HS-5 (cell line): Measurements from ENCODE around the gene PF4V1.

Experiments
- DNase-seq: peaks from one replicate; pipeline ENCODE4 v3.0.0-alpha.2; 2012; ENCODE audit warnings: low read depth

PF4V1 gene, protein sequence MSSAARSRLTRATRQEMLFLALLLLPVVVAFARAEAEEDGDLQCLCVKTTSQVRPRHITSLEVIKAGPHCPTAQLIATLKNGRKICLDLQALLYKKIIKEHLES

GRCh38 chr4:73853246-73853704, at the start of gene PF4V1:
TSS of gene PF4V1 (plus strand) at chr4:73853296. CDS start at chr4:73853363, 67 bp downstream.
- no peak for DNase-seq

DNA sequence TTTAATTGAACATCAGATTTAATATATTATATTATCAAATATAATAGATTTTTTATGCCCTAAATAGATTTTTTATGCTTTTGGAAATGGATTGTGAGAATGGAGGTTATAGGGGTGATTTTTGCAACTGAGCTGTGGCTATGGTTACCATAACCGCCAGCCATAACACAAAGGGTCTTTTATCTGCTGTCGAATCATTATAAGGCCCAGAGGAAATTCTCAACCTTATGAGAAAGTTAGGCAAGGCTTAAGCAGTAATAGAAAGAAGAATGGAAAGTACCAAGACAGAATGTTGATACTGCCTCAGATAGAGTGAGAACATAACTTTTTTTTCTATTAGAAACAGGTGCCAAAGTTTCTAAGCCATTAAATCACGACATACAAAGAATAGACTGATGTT, 42.9 kb upstream of the PF4V1 start:
- DNase-seq: no peak

- no peak for DNase-seq
Observed at GRCh38 chr4:73811841-73812240, 41.3 kb upstream of the PF4V1 start.

- DNase-seq: no peak
Observed at GRCh38 chr4:73814679-73815078, 38.4 kb upstream of the PF4V1 start.

DNA sequence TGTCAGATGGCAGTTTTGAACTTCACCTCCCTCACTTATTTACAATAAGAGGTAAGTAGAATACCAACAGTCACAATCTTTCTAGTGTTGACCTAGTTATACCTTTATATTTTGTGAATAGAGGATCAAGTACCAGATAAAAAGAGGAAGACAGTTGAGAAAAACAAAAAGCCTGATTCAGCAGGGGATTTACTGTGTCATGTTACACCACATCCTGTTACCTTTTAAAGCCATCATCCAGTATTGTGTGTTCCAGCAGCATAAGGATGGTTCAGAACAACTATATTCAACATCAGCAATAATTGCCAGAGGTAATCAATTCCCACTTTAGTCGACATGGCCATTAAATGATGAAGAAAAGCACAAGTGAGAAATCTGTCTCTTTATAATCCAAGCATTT, 38.0 kb upstream of the PF4V1 start:
- DNase-seq: no peak

- peak; percentile 86 for DNase-seq
Observed at GRCh38 chr4:73816814-73817213, 36.3 kb upstream of the PF4V1 start.

GRCh38 chr4:73817341-73817740, 35.8 kb upstream of the PF4V1 start:
- DNase-seq: no peak

DNA sequence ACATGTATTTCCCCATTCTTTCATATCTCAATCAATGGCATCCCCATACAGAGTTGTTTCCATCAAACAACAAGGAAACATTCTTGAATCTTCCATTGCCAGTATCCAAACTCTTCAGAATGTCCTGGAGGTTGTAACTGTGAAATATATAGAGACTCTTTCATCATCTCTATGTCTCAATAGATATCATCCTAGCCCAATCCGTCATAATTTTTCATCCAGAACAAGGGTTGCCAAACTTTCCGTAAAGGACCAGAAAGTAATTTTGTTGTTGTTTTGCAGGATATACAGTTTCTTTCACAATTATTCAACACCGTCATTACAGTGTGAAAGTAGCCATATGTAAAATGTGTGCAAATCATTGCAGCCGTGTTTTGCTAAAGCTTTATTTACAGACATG, 31.8 kb upstream of the PF4V1 start:
- no peak for DNase-seq

DNA sequence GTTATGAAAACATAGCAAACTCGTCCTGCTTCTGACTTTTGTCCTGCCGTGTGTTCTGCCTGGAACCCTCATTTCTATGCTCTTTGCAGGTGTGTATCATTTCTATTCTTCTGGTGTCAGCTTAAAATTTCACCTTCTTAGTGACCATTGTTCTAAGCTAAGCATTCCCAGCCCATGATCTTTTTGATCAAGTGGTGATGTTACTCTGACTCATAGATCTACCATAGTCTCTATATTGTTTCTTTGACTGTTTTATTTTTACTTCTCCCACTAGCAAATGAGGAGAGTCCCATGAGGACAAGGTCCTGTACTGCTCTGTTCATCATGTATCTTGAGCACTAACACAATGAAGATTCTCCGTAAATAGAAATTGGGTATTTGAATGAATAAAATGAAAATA, 30.7 kb upstream of the PF4V1 start:
- DNase-seq: no peak

DNA sequence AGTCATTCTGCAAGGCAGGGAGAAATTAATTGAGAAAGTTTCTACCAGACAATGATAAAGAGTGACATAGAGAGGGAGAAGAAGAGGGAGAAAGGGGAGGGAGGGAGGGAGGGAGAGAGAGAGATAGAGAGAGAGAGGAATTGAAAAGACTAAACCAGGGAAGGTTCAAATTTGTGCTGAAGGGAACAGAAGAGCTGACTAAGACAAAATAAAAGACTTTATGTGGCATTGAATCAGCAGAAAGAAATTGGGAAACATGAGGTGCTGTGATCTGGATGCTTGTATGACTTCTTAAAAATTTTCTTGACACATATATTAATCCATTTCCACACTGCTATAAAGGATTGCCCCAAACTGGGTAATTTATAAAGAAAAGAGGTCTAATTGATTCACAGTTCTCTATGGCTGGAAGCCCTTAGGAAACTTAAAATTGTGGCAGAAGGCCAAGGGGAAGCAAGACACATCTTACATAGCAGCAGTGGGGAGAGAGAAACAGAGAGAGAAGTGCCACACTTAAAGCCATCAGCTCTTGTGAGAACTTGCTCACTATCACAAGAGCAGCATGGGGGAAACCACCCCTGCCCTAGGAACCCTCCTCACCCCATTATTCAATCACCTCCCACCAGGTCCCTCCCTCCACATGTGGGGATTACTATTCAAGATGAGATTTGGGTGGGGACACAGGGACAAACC, 30.1 kb upstream of the PF4V1 start:
- DNase-seq: no peak

DNA sequence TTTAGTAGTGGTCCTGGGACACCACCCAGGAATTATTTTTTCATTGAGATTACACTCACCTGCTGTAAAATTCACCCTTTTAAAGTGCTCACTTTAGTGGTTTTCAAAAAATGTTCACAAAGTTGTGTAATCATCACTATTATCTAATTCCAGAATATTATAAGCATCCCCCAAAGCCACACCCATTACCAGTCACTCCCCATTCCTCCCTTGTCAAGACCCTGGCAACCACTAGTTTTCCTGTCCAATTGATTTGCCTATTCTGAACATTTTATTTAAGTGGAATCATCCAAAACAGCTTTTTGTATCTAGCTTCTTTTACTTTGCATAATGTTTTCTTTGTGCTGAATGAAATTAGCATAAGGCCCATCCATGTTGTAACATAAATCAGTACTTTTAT, 29.3 kb upstream of the PF4V1 start:
- DNase-seq: no peak

- DNase-seq: peak; percentile 30
Observed at GRCh38 chr4:73828956-73829355, 24.1 kb upstream of the PF4V1 start.

GRCh38 chr4:73831569-73831968, 21.5 kb upstream of the PF4V1 start:
- no peak for DNase-seq

- peak; percentile 58 for DNase-seq
Observed at GRCh38 chr4:73832651-73833237, 20.4 kb upstream of the PF4V1 start.

DNA sequence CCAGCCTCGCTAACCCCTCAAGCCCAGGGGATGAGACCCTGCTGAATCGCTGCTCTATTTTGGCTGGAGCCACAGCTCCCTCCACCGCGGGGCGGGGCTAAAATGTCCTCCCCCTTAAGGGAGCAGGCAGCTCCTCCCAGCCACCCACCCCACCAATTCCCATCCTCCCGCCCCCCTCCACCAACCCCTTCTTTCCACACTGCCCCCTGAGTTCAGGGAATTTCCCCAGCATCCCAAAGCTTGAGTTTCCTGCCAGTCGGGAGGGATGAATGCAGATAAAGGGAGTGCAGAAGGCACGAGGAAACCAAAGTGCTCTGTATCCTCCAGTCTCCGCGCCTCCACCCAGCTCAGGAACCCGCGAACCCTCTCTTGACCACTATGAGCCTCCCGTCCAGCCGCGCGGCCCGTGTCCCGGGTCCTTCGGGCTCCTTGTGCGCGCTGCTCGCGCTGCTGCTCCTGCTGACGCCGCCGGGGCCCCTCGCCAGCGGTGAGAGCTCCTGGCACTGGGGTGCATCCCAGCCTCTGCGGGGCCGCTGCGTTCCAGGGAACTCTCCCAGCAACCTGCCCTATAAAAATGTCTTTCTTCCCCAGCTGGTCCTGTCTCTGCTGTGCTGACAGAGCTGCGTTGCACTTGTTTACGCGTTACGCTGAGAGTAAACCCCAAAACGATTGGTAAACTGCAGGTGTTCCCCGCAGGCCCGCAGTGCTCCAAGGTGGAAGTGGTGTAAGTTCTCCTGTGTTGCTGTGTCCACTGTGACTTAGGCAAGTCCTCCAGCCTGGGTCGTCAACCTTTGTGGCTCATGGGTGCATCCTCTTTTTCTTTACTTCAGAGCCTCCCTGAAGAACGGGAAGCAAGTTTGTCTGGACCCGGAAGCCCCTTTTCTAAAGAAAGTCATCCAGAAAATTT, 16.5 kb upstream of the PF4V1 start, which contains the start of gene CXCL6:
CXCL6 (plus strand) TSS at position 306 of the 907 bp plus-strand sequence; CDS start at position 379, 73 bp downstream.
- DNase-seq: no peak

GRCh38 chr4:73839071-73839470, 14.0 kb upstream of the PF4V1 start:
- no peak for DNase-seq

- DNase-seq: no peak
Observed at GRCh38 chr4:73839715-73840114, 13.4 kb upstream of the PF4V1 start.

DNA sequence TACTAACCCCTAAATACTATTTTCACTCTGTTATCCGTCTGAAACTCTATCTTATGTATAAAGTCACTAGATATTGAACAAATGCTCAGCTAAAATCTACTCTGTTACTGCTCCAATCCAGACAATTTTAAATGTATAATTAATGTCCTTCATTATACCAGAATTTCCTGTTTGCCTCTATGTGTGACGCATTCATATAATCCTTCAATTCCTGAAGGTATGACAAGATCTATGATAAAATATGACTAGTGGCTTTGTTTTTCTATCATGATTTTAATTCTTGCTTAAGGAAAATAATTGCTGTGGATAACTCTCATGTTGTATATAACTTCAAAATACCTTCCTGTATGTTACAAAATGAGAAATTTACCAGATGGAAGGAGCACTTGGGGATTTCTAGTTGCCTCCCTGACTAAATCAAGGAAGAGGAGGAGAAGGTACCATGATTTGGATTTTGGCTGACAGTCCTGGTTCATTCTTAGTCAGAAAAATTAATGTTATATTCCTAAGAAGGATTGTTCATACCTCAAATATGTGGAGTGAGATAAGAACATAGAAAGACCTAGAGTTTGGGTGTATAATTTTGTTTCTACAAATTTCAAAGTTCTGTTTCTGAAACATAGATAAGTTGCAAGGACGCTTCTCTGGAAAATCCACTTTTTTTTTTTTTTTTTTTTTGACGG, 11.7 kb upstream of the PF4V1 start:
- no peak for DNase-seq

DNA sequence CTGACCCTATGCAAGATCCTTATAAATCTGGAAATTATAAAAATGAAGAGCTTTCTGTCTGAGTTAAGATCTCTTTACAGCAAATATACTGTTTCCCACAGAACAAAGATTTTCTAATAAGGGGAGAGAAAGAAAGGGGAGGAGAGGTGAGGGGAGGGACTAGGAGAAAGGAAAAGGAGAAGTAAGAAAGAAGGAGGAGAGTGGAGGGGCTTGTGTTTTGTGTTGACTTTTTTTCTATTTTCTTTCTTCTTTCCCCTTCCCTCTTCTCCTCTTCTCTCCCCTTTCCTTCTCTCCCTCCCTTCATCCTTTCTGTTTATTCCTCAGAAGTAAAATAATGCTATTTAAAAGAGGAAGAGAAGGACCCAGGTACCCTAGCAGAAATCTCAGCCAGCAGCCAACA, 10.4 kb upstream of the PF4V1 start:
- no peak for DNase-seq

- no peak for DNase-seq
Observed at GRCh38 chr4:73843369-73843768, 9.7 kb upstream of the PF4V1 start.

DNA sequence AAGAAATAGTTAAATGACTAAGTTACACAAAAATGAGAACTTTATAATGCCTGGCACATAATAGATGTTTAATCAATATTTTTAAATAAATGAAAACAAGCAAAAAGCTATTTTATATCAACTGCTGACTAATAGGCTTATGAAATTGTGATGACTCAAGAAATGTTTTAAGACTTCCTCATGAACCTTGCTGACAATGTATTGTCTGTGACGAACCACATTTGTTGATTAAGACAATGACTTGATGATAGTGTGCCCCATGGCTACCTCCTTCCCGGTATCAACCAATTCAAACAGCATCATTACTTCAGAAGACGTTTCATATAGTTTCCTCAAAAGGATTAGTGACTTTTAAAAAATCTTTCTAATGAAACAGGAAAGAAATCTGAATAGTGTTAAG, 8.8 kb upstream of the PF4V1 start:
- DNase-seq: peak; percentile 81

DNA sequence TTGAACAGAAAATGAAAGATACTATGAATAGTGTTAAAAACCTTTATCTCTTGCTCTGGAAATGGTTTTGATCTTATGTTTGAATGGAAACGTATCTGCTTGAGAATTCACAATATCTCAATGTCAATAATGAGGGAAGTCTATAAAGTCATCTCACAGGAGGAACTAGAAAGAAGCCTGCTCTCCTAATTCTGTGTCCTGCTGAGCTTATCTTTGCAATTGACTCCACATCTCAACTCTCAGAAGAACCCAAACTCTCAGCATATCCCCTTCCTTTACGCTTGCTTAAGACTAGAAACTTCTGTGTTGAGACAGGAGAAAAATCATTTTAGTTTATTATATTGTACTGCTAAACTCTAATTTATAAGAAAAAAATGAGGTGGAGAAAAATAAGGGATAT, 8.3 kb upstream of the PF4V1 start:
- DNase-seq: no peak
